Calu3 (cell line): ENCODE results near the gene GNA15. TPM values are rescaled to one million over a fixed set of nuclear protein-coding genes. Genes with fewer than 3 reads are reported as not detected.

Experiments used
- BruUV-seq: library from RNA; stranded (reverse); fragments of 400-500 nt; replicated peaks from 2 replicates; lab custom pipeline; 2021; lab: Mats Ljungman, UMichigan
- CTCF ChIA-PET: fragments of 300-600 bp; sonication (Branson Sonifier 250); formaldehyde crosslinking; loops from one replicate; lab custom pipeline; 2022; ENCODE audit warnings: antibody characterized with exemption; lab: Charles Lee
- DNase-seq: peaks from one replicate; pipeline ENCODE4 v3.0.0; 2022
- H3K27ac Mint-ChIP-seq: one replicate; pipeline ENCODE4 v1.8.0; 2022; ENCODE audit warnings: mixed read lengths; ENCODE audit not compliant: unreplicated experiment
- H3K27me3 Mint-ChIP-seq: one replicate; pipeline ENCODE4 v1.8.0; 2022; ENCODE audit warnings: mixed read lengths; ENCODE audit not compliant: unreplicated experiment
- H3K36me3 Mint-ChIP-seq: one replicate; pipeline ENCODE4 v1.8.0; 2022; ENCODE audit warnings: mild to moderate bottlenecking, moderate library complexity, mixed read lengths; ENCODE audit not compliant: insufficient read depth, unreplicated experiment
- H3K4me1 Mint-ChIP-seq: one replicate; pipeline ENCODE4 v1.8.0; 2022; ENCODE audit warnings: mild to moderate bottlenecking, low read depth, mixed read lengths; ENCODE audit not compliant: unreplicated experiment
- H3K4me3 Mint-ChIP-seq: one replicate; pipeline ENCODE4 v1.8.0; 2022; ENCODE audit warnings: mild to moderate bottlenecking, low read depth, moderate library complexity, mixed read lengths; ENCODE audit not compliant: unreplicated experiment
- H3K9me3 Mint-ChIP-seq: one replicate; pipeline ENCODE4 v1.8.0; 2022; ENCODE audit warnings: low read depth, mixed read lengths; ENCODE audit not compliant: unreplicated experiment
- CTCF ChIP-seq: fragments of 200-600 bp; IDR thresholded peaks from one replicate; pipeline ENCODE4 v1.8.0; 2022; ENCODE audit warnings: antibody characterized with exemption; ENCODE audit not compliant: unreplicated experiment
- intact Hi-C: fragments of 100-400 bp; cut with micrococcal nuclease; formaldehyde crosslinking; loops from one replicate; pipeline ENCODE4 v1.10.0; 2022; ENCODE audit not compliant: unreplicated experiment
- total RNA-seq: library from RNA; stranded (reverse); gene quantifications from 2 replicates; pipeline ENCODE4 v1.2.3, GENCODE V29; 2022

The GNA15 gene
- total RNA-seq, 1 experiment from 2014 or later: 6.5 TPM

DNA sequence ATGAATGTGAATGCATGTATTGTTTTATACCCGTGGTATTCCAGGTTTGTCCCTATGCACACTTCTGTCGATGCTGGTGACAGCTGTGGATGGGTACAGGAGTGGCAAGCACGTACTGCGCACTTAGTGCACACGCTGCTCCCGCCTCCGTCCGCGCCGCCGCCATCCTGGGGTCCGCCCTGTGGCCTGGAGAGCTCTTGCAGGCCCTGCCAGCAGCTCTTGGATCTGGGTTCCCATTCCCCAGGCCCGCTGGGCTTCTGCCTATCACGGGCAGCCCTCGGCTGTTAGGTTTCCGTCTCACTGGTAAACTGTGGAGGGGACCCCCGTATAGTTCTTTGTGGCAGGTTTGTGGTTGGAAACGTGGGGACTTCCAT, 37.7 kb upstream of the GNA15 start:
- no TSS peak for BruUV-seq
- Mint-ChIP-seq H3K27me3 (no peaks in the 10 kb centered on the region), H3K9me3 (no peaks in the 10 kb centered on the region), H3K4me1 (no peaks in the 10 kb centered on the region), H3K36me3 (peaks cover 16% of the 10 kb centered on the region), H3K27ac (no peak overlapping the region), H3K4me3 (no peak overlapping the region)
- intact Hi-C loops: no loop called here
- no peak for DNase-seq
- TF ChIP-seq CTCF: no peak
- CTCF ChIA-PET: no interaction called here

DNA sequence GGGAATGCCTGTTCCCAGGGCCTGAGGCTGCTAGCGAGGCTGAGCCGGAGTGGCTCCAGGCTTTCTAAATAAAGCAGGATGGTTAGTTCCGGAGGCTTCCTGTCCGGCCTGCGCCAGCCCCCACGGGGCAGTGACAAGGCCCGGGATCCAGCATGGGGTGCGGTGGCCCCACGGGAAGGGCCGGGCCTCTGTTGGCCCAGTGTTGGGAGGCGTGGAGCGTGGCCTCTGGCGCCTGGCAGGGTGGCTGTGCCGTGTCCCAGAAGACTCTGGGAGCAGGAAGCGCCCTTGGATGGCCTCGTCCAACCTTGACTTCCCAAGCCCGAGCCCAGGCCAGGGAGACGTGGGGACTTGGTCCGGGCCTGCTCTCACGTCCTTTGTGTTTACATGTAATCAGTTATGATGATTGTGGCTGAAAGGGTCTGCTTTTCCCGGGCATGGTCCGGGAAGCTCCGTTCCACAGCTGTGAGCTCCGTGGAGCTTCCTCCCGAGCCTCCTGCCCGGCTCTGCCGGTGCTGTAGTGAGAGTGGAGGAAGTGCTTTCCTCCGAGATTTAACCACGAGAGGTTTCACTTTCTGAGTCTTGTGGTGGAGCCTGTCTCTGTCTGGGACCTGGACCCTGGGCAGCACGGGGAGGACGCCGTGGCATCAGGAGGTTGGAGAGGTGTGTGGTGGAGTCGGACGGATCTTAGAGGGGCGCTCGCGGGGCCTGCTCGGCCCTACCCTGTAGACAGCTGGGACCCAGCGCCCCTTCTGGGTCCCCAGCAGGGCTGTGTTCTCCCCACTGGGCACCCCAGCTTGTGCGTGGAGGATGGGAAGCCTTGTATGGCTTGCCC, 37.1 kb upstream of the GNA15 start:
- H3K27ac Mint-ChIP-seq: no peak overlapping the region
- CTCF ChIA-PET: no interaction called here
- peaks cover 16% of the 10 kb centered on the region for H3K36me3 Mint-ChIP-seq
- H3K9me3 Mint-ChIP-seq: no peaks in the 10 kb centered on the region
- intact Hi-C loops: no loop called here
- no peaks in the 10 kb centered on the region for H3K4me1 Mint-ChIP-seq
- no peak for DNase-seq
- no TSS peak for BruUV-seq
- H3K4me3 Mint-ChIP-seq: no peak overlapping the region
- no peaks in the 10 kb centered on the region for H3K27me3 Mint-ChIP-seq
- no peak for TF ChIP-seq CTCF

- intact Hi-C loops: no loop called here
- Mint-ChIP-seq H3K9me3 (no peaks in the 10 kb centered on the region), H3K27me3 (no peaks in the 10 kb centered on the region), H3K27ac (no peak overlapping the region), H3K36me3 (peaks cover 18% of the 10 kb centered on the region), H3K4me3 (no peak overlapping the region), H3K4me1 (no peaks in the 10 kb centered on the region)
- CTCF ChIA-PET: no interaction called here
- DNase-seq: no peak
- no TSS peak for BruUV-seq
- TF ChIP-seq CTCF: no peak
Observed at GRCh38 chr19:3099347-3100145, 36.3 kb upstream of the GNA15 start.

DNA sequence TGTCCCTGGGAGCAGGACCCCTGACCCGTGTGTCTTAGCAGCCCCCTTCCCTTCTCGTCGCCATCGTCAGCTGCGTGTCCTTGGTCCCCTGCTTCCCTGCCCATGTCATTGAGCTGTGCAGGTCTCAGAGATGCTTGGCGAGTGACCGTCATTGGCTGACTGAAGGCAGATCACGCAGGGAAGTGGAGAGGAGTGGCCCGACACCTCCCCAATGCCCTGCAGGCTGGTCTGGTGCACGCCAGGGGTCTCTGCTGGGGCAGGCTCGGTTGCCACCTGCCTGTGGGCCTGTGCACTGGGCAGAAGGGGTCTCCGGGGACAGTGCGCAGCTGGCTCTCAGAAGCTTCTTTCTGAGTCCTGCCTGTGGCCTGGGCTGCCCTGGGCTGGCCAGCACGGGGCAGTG, 35.5 kb upstream of the GNA15 start:
- intact Hi-C loops: no loop called here
- CTCF ChIA-PET: no interaction called here

More for the DNA sequence above, 35.5 kb upstream of the GNA15 start:
- Mint-ChIP-seq H3K27ac (no peak overlapping the region), H3K4me3 (no peak overlapping the region), H3K36me3 (peaks cover 16% of the 10 kb centered on the region), H3K27me3 (no peaks in the 10 kb centered on the region), H3K4me1 (no peaks in the 10 kb centered on the region), H3K9me3 (no peaks in the 10 kb centered on the region)
- no TSS peak for BruUV-seq
- TF ChIP-seq CTCF: no peak
- no peak for DNase-seq
